ENCODE data around the gene GCNT2. TPM values are rescaled to one million over a fixed set of nuclear protein-coding genes. Genes with fewer than 3 reads are reported as not detected.

Gene GCNT2
- total and polyA plus RNA-seq, 2 of the 8 experiments (the other 6 are each of a cell fraction or from before 2014, with no cell fraction given) = 19.3 to 52.5 TPM

- Histone ChIP-seq H3K4me2 (ENCODE audit: insufficient read depth in 1 of 2, low read depth in 2 of 2, low read length in 2 of 2) (no peak overlapping the region), H4K5ac (ENCODE audit: insufficient read length, low read depth, low read length) (no peak overlapping the region), H3K56ac (replicated peaks; ENCODE audit: insufficient read length, low read depth, low read length) (no peak overlapping the region), H3K79me2 (ENCODE audit: control insufficient read depth in 1 of 2, insufficient read depth in 2 of 2, low read length in 2 of 2) (no peaks in the 10 kb centered on the region), H2AK5ac (ENCODE audit: low read depth, low read length) (no peak overlapping the region), H3K4me1 (replicated peaks in 1 of 4; ENCODE audit: control insufficient read depth in 3 of 4, insufficient read depth in 4 of 4, low read length in 3 of 4) (no peaks in the 10 kb centered on the region; a peak in 1 of 7 replicates), H4K91ac (replicated peaks; ENCODE audit: insufficient read length, low read length) (no peak overlapping the region), H3K36me3 (ENCODE audit: control insufficient read depth in 2 of 4, insufficient read depth in 4 of 4, low read length in 3 of 4) (no peaks in the 10 kb centered on the region), H3K14ac (ENCODE audit: insufficient read length) (no peak overlapping the region), H3K23me2 (ENCODE audit: low read depth, low read length) (no peaks in the 10 kb centered on the region), H3K9me3 (ENCODE audit: insufficient read depth in 2 of 2, low read depth in 1 of 2, low read length in 1 of 2) (no peaks in the 10 kb centered on the region; a peak in 1 of 4 replicates), H3K4me3 (ENCODE audit: extremely low read depth in 1 of 4, insufficient read depth in 2 of 4, low read depth in 3 of 4, low read length in 4 of 4) (no peak overlapping the region), H2AFZ (ENCODE audit: low read length) (no peak overlapping the region), H3K23ac (ENCODE audit: insufficient read length) (no peak overlapping the region), H2BK120ac (replicated peaks; ENCODE audit: low read depth, low read length) (no peak overlapping the region), H3K79me1 (ENCODE audit: low read depth, low read length) (no peaks in the 10 kb centered on the region), H3K18ac (ENCODE audit: extremely low read depth, low read length) (no peak overlapping the region), H2BK12ac (ENCODE audit: low read depth, low read length) (no peak overlapping the region), H3K9ac (replicated peaks in 1 of 4; ENCODE audit: extremely low read depth in 1 of 4, low read depth in 3 of 4, low read length in 3 of 4) (no peak overlapping the region), H4K8ac (ENCODE audit: extremely low read depth, insufficient read depth, low read length) (no peak overlapping the region), H2BK20ac (ENCODE audit: low read length) (no peak overlapping the region), H3K4ac (replicated peaks; ENCODE audit: insufficient read length, low read depth, low read length) (no peak overlapping the region), H3K27ac (ENCODE audit: low read depth, low read length) (no peak overlapping the region), H4K20me1 (replicated peaks in 1 of 2; ENCODE audit: control insufficient read depth in 1 of 2, insufficient read depth in 2 of 2, low read length in 2 of 2) (no peaks in the 10 kb centered on the region), H3K27me3 (replicated peaks in 1 of 4; ENCODE audit: control insufficient read depth in 3 of 4, extremely low read depth in 1 of 4, insufficient read depth in 3 of 4, low read length in 3 of 4) (peaks cover 0 to 8% (median 1%) of the 10 kb centered on the region in 4 experiments; a peak in 4 of 7 replicates), H2BK15ac (ENCODE audit: low read length) (no peak overlapping the region), H2BK5ac (ENCODE audit: low read depth, low read length) (no peak overlapping the region)
- ChIA-PET CTCF (ENCODE audit: partially characterized antibody) (interaction anchor here (0.8 to 2.0 kb wide), 8 partner anchors 11 to 152 kb away, joined by 3 to 8 read pairs (median 4); no protein-coding TSS in a partner anchor), POLR2A (ENCODE audit: partially characterized antibody) (no interaction called here)
- 95% methylated on average over 32 of the region's 32 CpGs; no CpG with 5 or more reads in 1 of the 2 experiments for WGBS, 2 experiments (ENCODE audit: extremely low coverage in 1 of 2, insufficient coverage in 1 of 2, insufficient read length in 1 of 2, insufficient replicate concordance in 2 of 2, low coverage in 1 of 2, low lambda C conversion rate in 2 of 2, missing lambda C conversion rate in 1 of 2)
- DNase-seq (ENCODE audit: low read depth in 1 of 2, low spot score in 2 of 2) = no peak
- no peak for FAIRE-seq
- TF ChIP-seq JUN (IDR thresholded peaks at IDR 0.05; ENCODE audit: low read depth, low read length) (no peak), CTBP2 (IDR thresholded peaks at IDR 0.05; ENCODE audit: borderline replicate concordance, insufficient read depth, insufficient read length, low read length) (no peak), RBBP5 (IDR thresholded peaks at IDR 0.05; ENCODE audit: borderline replicate concordance, low read depth, low read length) (no peak), POLR2AphosphoS5 (IDR thresholded peaks at IDR 0.05; ENCODE audit: low read depth, low read length) (no peak), YY1 (IDR thresholded peaks at IDR 0.05; ENCODE audit: low read depth, low read length) (no peak), RFX5 (IDR thresholded peaks at IDR 0.05; ENCODE audit: borderline replicate concordance, low read depth, low read length) (no peak), NRF1 (IDR thresholded peaks at IDR 0.05; ENCODE audit: low read depth, low read length) (no peak)
Measured at GRCh38 chr6:10491463-10491862, 29.7 kb upstream of the GCNT2 start.
